ENCODE measurements around the gene RPS28. TPM values are rescaled to one million over a fixed set of nuclear protein-coding genes. Genes with fewer than 3 reads are reported as not detected.
"Not testable (repeated sequence)": the region's sequence is repeated elsewhere in the genome, so short reads cannot be mapped to it uniquely, and the experiment has no call there.

Gene RPS28
- total RNA-seq = 100 to 1,000 TPM; 798 to 911 TPM
- long read RNA-seq, donor 1, partial matches to known transcripts = 0 of 3 reads
- long read RNA-seq, donor 1, other reads (novel, unspliced or antisense) = 0 of 3 reads
- long read RNA-seq, donor 2, transcript RPS28-203 (4 exons, 1,326 nt) = major isoform, 107 of 118 reads
- long read RNA-seq, donor 2, transcript RPS28-204 (2 exons, 912 nt) = minor isoform, 5 of 118 reads
- long read RNA-seq, donor 2, partial matches to known transcripts = 1 of 118 reads
- long read RNA-seq, donor 2, other reads (novel, unspliced or antisense) = 1 of 118 reads

- intact Hi-C loops (cut with DNase I) = no loop called here
- peak; percentile 99 for DNase-seq (ENCODE audit: low spot score)
Measured at GRCh38 chr19:8321067-8321985, at the start of gene RPS28, which contains the start of gene NDUFA7. Gene RPS28, plus strand, starts transcription at chr19:8321496. Its CDS starts 35 bp downstream, at chr19:8321531. Gene NDUFA7, minus strand, starts transcription at chr19:8321375. Its CDS starts 17 bp downstream, at chr19:8321358.

GRCh38 chr19:8276508-8276907 is 44.8 kb upstream of the RPS28 start:
- intact Hi-C loops (cut with DNase I); DNase-seq (ENCODE audit: low spot score): not testable (repeated sequence)

- DNase-seq (ENCODE audit: low spot score); intact Hi-C loops (cut with DNase I): not testable (repeated sequence)
Measured at GRCh38 chr19:8291337-8291736, 30.0 kb upstream of the RPS28 start.

GRCh38 chr19:8302357-8302691 is 19.0 kb upstream of the RPS28 start:
- DNase-seq (ENCODE audit: low spot score) = peak; percentile 80
- intact Hi-C loops (cut with DNase I) = no loop called here

GRCh38 chr19:8302734-8303133 is 18.6 kb upstream of the RPS28 start:
- peak; percentile 44 for DNase-seq (ENCODE audit: low spot score)
- intact Hi-C loops (cut with DNase I) = no loop called here

GRCh38 chr19:8304841-8305621 is 16.3 kb upstream of the RPS28 start:
- intact Hi-C loops (cut with DNase I) = no loop called here
- peak; percentile 70 for DNase-seq (ENCODE audit: low spot score)

- DNase-seq (ENCODE audit: low spot score) = peak; percentile 25
- intact Hi-C loops (cut with DNase I) = no loop called here
Measured at GRCh38 chr19:8305798-8306197, 15.5 kb upstream of the RPS28 start.

GRCh38 chr19:8306235-8307054 is 14.9 kb upstream of the RPS28 start:
- intact Hi-C loops (cut with DNase I) = no loop called here
- DNase-seq (ENCODE audit: low spot score) = peak; percentile 76

- peak; percentile 74 for DNase-seq (ENCODE audit: low spot score)
- intact Hi-C loops (cut with DNase I) = no loop called here
Measured at GRCh38 chr19:8307400-8307964, 13.8 kb upstream of the RPS28 start.

GRCh38 chr19:8307965-8308866 is 13.1 kb upstream of the RPS28 start, which contains the start of gene CD320:
Gene CD320, minus strand, starts transcription at chr19:8308358. Its CDS starts 68 bp downstream, at chr19:8308290.
- intact Hi-C loops (cut with DNase I) = no loop called here

GRCh38 chr19:8308891-8309291 is 12.4 kb upstream of the RPS28 start:
- intact Hi-C loops (cut with DNase I) = no loop called here
- peak; percentile 52 for DNase-seq (ENCODE audit: low spot score)

More at GRCh38 chr19:8307965-8308866, 13.1 kb upstream of the RPS28 start, which contains the start of gene CD320:
- peak; percentile 97 for DNase-seq (ENCODE audit: low spot score)

- peak; percentile 46 for DNase-seq (ENCODE audit: low spot score)
Measured at GRCh38 chr19:8310342-8311055, 10.8 kb upstream of the RPS28 start.

GRCh38 chr19:8311461-8312260 is 9.6 kb upstream of the RPS28 start:
- DNase-seq (ENCODE audit: low spot score) = peak; percentile 75
- intact Hi-C loops (cut with DNase I) = no loop called here

More at GRCh38 chr19:8310342-8311055, 10.8 kb upstream of the RPS28 start:
- intact Hi-C loops (cut with DNase I) = no loop called here

- DNase-seq (ENCODE audit: low spot score); intact Hi-C loops (cut with DNase I): not testable (repeated sequence)
Measured at GRCh38 chr19:8314981-8315640, 6.2 kb upstream of the RPS28 start.

All from posterior vena cava (tissue), 2 donors.